ENCODE results near the gene ANXA4.
A peak's percentile ranks its signal among the peaks of the same experiment; 100 is the strongest.
"Not testable (repeated sequence)": the region's sequence is repeated elsewhere in the genome, so short reads cannot be mapped to it uniquely, and the experiment has no call there.

Gene ANXA4

DNA sequence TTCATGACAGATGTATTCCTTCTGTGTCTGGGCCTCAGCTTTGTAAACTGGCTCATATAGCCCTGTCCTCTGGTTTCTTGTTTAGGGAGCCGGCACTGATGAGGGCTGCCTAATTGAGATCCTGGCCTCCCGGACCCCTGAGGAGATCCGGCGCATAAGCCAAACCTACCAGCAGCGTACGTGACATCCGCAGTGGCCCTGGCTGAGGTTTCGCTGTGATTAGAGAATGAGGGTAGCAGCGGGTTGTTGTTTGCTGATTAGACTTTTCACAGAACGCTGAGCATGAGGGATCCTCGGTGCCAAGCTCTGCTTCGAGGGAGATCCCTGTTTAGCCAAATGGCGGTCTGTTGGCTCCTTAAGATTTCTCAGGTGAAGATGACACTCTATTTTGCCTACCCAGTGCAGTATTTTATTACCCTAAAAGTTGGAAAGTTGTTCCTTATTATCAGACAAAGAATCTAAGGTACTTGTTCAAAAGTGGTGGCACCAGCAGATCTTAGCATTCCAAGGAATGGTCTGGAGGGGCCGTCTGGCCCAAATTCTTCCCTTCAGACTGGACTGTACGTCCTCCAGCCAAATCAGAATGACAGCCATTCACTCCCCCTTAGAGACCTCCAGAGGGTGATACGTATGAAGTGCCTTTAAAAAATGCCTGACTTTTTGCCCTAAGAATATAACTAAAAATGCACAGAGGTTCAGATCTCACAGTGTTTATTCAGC is 66.0 kb downstream of the ANXA4 start:
- no peak for DNase-seq (ENCODE audit: low read depth)

DNA sequence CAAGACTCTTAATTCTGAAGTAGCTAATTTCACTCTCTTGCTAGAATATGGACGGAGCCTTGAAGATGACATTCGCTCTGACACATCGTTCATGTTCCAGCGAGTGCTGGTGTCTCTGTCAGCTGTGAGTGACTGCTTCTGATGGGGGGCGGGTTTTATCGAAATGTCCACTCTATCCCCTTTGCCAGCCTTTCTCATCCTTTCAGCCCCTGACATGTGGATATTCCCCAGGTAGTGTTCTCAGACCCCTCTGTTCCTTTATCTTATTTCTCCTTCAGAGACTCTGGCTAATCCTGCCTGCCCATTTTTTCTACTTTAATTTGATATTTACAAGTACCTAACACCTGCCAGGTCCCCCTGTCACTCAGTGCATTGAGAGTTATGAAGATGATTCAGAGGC is 68.6 kb downstream of the ANXA4 start:
- DNase-seq (ENCODE audit: low read depth) = no peak

DNA sequence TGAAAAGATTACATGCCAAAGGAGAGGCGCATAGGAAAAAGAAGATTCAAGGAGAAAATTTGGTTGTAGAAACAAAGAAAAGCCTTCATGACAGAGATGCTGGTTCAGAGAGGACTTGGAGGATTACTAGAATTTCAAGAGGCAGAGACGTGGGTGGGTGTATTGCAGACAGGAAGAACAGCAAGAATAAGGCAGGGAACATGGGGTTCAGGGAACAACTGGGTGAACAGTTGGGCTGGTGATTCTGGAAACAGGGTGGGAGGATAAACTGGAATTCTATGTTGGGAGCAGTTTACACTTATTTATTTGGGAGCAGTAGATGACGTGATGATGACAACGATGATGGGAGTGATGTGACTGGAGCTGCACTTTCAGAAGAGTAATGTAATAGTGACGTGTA is 69.1 kb downstream of the ANXA4 start:
- no peak for DNase-seq (ENCODE audit: low read depth)

DNA sequence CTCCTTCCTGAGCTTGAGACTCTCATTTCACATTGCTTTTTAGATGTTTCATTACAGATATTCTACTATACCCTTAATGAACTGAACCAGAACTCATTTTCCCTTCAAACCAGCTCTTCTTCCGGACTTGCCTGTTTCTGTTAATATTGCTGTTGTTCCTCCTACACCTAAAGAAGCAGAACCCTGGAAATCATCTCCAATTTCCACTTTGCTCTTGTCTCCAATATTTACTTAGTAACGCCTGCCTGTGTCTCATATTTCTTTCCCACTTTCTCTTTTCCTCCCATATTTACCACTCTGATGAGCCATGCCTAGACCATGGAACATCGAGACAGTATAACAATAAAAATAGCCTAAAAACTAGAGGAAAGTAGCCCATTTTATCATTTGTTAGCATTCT is 69.7 kb downstream of the ANXA4 start:
- no peak for DNase-seq (ENCODE audit: low read depth)

DNA sequence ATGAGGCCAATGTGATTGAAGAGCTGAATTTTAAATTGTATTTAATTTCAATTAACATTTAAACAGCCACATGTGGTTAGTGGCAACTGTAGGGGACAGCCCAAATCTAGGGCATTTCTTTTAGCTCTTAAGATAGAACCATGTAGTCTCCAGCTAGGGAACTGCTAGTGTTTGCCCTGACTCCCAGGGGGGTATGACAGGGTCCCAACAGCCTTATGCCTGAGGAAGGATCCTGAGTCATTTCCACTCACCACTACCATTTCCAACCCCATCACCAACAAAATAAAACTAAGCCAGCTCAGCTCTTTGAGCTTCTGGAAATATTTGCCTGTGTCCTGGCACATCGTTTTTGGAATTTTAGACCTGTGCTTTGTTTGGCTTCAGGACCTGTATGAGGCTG is 73.8 kb downstream of the ANXA4 start:
- no peak for DNase-seq (ENCODE audit: low read depth)

DNA sequence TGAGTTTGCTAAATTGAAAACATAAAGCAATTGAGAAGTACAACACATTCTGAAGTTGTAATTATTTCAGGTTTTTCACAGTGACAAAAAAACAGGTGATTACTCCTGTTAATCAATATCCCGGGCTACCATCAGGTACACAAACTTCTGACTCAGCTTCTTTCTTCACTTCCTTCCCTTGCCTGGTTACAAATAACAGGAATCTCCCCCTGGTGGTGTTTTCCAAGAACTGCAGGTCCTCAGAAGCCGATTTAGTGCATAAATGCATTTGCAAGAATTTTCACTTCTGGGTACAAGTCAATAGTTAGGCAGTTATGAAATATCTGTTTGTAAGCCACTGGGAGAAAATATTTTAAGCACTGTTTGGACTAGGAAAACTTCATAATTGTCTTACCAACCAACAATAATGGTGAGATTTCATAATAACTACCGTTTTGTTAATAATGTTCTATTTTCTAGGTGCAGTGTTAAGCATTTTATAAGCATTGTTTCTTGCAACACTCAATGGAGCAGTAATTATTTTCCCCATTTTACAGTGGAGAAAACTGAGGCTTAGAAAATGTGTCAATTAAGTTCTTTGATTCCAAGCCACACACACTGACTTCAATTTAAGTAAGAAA is 75.1 kb downstream of the ANXA4 start:
- peak; percentile 68 for DNase-seq (ENCODE audit: low read depth)

DNA sequence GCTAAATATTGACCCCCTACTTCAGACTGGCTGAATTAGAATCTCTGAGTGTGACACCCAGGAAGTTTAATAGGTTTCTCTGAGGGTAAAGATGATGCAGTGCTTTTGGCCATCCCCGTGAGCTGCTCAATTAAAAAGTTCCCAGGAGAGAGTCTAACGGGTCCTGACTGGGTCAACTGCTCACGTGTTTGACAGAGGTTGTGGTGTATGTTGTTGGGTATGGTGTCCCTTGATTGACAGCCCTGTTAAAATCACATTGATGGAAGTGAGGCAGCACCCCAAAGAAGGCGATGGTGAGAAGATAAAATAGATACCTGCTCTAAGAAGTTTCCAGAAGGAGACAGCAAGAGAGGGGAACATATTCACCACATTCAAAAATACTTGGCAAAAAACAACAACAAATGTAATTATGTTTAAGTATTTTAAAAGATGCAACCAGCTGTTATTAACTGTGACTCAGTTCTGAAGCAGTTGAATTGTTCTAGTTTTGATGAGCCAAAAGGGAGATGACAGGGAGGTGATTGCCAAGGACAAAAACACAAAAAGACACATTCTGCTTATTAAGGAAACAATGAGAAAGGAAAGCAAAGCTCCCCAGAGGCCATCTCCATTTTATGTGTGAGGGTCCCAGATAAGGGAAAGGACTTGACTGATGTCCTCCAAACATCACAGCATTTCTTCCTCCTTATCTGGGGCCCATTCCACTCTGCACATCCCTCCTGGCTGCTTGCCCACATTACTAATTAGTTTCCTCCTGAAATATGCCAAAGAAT is 76.0 kb downstream of the ANXA4 start:
- DNase-seq (ENCODE audit: low read depth) = no peak

DNA sequence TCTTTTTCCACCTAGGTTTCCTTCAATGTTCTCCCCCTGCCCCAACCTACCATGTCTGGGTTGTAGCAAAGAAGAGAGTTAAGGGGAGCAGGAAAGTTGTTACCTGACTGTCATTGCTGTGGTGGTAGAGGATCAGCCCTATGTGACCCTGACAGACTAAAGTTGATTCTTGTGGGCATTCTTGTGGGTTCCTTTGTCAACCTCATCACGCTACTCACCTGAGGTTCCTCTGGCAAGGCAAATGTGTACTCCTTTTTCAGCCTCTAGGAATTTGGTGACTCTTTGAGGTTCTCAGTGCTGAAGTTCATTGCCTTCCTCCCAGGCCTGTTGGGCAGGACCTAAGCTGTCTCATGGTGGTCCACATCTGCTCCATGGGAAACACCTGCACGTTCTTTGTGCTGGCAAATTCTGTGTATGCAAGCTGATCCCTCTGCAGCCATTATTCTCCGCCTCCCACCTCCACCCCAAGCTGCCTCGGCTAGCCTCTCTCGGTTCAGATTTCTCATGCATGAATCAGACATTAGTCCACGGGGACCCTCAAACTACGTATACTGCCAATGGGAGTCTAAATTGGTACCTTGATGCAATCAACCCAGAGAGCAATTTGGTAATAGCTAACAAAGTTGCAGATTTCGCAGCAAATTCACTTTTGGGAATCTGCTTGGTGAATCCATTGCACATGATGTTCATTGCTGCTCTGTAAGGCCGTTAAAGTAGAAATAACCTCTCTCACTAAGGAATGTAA is 86.0 kb downstream of the ANXA4 start:
- DNase-seq (ENCODE audit: low read depth) = no peak

DNA sequence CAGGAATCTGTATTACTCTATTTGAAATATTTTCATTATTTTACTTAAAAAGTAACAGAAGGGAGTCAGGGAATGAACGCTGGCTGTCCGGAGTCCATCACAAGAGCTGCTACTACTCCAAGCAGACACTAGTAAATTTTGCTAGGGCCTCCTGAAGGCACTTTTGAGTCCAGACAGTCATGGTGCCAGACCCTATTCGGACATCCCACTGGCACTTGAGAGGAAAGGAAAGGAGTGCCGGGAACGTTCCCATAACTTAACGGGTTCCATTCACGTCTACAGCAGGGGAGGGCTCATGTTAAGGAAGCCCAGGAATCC is 87.0 kb downstream of the ANXA4 start:
- no peak for DNase-seq (ENCODE audit: low read depth)

DNA sequence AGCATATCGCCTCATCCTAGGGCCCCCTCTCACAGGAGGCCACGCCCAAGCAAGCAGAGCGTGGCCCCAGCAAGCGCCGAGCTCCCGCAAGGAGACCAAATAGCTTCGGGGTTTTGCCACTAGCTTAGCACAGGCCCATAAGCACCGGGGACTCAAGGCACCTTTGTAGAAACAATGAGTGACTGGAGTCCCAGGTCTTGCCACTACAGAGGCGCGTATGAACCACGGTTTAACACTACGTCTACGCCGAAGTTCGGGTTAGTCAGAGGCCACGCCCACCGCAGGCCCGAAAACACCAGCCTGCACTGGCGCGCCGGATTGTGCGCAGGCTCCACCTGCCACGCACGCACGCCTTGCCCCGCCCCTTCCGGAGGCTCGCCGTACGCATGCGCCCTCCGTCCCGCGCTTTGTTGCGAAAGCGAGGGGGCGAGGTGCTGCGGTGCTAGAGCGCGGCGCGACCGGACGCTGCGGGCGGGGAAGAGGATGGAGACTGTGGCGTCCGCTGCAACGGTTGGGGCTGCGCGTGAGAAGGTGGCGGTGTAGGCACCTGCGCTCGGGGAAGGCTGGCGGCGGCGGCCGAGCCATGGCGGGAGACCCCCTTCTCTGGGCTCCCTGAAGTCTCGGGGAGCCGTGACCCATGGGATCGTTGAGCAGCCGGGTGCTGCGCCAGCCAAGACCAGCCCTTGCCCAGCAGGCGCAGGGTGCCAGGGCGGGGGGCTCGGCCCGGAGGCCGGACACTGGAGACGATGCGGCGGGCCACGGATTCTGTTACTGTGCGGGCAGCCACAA is 87.5 kb downstream of the ANXA4 start, which contains the start of gene GMCL1:
TSS of gene GMCL1 (plus strand) at position 405 of the 789 bp plus-strand sequence. CDS start at position 638, 233 bp downstream.
- DNase-seq (ENCODE audit: low read depth) = peak; percentile 99

DNA sequence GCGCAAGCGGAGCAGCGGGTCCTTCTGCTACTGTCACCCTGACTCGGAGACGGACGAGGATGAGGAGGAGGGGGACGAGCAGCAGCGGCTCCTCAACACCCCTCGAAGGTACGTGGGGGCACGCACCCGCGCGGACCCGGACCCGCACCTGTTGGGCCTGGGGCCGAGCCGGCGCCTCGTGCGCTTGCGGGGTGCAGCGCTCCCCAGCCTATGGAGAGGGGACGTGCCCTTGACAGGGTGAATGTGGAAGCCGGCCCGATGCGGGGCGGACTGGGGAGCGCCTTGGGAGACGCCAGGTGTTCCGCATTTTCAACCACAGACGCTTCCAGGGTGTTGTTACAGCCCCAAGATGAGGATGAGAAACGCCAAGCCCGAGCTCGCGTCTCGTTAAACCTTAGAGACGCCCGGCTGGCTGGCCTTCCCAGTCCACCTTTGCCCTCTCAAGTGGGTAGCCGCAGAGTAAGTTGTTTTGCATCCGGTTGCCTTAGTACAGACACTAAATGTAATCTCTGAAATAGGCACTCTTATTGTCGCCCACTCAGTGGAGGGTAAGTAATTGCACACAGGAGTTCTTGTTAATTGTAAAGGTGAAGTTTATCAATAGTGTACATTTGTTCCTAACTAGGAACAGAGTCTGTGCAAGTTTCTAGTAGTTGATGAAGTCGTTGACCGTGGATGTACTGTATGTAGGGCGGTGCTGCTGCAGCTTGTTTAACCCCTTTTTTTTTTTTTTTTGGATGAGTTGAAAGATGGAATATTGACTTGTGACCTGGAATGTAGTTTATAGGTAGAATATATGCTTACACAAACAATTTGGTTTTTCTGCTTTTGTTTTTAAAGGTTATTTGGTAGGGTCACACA is 88.3 kb downstream of the ANXA4 start:
- peak; percentile 11 for DNase-seq (ENCODE audit: low read depth)

DNA sequence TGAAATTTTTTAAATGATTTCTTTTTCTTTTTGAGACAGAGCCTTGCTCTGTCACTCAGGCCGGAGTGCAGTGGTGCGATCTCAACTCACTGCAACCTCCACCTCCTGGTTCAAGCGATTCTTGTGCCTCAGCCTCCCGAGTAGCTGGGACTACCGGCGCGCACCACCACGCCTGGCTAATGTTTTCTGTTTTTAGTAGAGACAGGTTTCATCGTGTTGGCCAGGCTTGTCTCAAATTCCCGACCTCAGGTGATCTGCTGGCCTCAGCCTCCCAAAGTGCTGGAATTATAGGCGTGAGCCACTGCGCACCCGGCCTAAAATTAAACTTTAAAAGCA is 88.9 kb downstream of the ANXA4 start:
- DNase-seq (ENCODE audit: low read depth) = not testable (repeated sequence)

DNA sequence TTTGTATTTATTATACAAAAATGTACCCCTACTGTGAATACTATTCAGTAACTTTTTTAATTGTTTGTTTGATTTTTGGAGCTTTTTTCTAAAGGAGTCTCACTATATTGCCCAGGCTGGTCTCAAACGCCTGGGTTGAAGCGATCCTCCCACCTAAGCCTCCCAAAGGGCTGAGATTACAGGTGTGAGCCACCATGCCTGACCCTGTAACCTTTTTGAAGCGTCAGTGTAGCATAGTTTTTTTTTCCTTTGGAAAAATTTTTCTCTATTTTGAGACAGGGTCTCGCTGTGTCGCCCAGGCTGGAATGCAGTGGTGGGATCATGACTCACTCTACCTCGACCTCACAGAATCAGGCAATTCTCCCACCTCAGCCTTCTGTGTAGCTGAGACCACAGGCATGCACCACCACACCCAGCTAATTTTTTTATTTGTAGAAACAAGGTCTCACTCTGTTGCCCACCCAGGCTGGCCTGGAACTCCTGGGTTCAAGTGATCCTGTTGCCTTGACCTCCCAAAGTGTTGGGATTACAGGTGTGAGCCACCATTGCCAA is 89.5 kb downstream of the ANXA4 start:
- no peak for DNase-seq (ENCODE audit: low read depth)

DNA sequence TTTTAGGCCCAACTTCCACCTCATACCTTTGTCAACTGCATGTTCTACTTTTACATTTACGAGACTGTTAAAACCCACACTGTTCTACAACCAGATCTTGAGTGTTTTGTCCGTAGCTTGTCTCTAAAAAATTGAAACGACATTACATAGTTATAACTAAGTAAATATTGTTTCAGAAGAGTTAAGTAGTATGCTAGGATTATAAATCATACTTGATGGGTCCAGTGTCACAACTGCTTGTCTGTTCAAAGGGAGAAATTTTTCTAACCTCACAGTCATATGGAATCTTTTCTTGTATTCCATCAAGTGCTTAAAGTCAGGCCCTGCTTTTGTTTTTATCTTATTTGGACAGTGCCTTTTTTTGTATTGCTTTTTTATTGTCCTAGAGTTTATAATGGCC is 91.8 kb downstream of the ANXA4 start:
- DNase-seq (ENCODE audit: low read depth) = no peak

DNA sequence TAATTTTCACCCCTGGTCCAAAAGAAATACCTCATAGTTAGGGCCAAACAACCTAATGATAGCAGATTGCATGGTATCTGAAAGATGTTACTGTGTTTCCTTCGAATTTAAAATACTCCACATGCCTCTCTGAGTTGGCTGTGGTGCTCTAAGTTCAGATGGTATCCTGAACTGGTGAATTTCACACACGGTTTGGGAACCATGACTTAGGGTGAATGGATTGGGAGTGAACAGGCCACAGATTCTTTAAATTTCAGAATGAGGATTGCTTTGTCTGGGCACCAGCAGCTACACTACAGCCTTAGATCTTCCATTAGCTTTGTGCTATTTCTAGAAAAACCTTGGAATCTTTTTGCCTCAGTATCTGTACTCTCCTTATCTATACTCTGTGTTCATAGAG is 93.7 kb downstream of the ANXA4 start:
- no peak for DNase-seq (ENCODE audit: low read depth)

DNA sequence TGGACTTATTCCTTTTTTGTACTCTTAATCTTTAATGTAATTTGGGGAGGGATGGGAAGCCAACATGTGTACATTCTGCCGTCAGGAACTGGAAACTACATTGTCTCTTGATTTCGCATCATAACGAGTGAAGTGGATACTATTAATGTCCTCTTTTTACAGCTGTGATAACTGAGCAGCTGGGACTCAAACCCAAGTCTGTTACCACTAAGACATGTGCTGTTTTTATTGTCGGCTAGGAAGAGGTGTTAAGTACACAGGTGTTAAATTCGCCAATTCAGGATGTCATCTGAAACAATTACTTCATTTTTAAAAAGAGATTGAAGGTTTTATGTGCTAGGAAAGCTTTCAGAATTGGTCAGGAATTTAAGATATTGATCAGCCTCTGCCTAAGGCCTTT is 94.4 kb downstream of the ANXA4 start:
- DNase-seq (ENCODE audit: low read depth) = no peak

DNA sequence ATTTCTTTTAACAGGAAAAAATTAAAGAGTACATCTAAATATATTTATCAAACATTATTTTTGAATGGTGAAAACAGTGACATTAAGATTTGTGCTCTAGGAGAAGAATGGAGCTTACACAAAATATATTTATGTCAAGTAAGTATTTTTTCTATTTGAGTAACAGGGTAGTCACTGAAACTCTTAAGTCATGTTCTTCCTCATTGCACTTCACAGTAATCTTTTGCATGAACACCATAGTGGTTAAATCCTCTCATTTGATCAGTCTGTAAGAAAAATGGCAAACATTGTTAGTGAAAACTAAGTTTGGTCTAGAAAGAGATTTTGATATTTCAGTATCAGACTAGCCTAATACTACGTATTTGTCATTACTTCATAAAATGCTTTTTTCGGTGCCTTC is 95.6 kb downstream of the ANXA4 start:
- DNase-seq (ENCODE audit: low read depth) = no peak

DNA sequence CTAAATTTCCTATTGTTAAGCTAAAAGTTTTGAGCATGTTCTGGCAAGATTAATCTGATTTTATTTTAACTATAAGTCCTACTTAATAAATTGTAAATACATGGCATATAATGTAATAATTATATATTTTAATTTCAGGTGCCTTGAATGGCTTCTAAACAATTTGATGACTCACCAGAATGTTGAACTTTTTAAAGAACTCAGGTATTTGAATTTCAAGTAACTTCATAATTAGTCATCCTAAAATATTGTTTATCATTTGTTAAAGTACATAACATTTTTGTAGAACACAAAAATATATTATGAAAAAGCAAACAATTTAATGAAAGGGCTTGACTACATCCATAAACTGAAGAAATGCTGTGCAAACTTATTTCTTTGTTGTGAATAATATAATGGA is 102.1 kb downstream of the ANXA4 start:
- no peak for DNase-seq (ENCODE audit: low read depth)

DNA sequence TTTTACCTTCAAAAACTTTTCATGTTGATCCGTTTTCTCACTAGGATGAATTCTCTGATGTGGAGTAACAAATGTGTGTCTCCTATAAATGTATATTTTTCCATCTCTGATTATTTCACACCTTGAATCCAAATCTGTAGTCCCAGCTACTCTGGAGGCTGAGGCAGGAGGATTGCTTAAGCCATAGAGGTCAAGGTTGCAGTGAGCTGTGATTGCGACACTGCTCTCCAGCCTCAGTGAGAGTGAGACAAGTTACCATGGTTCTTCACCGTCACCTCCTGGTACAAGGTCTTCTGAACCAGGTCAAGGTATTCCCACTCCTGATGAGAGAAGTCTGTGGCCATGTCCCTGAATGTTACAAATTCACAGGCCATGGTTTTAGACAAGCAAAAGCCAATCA is 102.6 kb downstream of the ANXA4 start:
- DNase-seq (ENCODE audit: low read depth) = no peak

DNA sequence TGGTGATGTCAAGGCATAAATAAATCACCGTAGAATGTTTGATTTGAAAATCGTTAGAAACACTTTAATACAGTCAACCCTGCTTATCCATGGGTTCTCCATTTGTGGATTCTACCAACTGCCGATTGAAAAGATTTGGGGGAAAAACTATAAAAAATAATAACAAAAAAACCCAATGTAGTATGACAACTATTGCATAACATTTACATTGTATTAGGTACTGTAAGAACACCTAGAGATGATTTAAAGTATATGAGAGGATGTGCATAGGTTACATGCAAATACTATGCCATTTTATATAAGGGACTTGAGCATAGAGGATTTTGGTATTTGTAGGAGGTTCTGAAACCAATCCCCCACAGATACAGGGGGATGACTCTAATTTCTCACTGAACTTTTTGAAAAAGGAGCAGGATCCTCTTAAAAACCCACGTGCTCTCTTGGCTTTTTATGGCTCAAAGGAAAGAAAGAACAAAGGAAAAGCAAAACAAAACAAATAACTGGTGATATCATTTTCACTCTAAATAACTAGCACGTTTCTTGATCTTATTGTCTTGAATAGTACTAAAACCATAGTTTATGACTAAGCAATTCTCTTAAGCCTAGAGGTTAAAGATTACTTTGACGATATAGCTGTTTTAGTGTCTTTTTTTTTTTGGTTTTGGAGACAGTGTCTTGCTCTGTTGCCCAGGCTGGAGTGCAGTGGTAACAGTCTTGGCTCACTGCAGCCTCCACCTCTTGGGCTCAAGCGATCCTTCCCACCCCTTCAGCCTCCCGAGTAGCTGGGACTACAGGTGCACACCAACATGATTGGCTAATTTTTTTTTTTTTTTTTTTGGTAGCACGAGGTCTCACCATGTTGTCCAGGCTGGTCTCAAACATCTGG is 104.5 kb downstream of the ANXA4 start:
- no peak for DNase-seq (ENCODE audit: low read depth)

Data from activated T-cell treated with anti-CD3 and anti-CD28 coated beads for 24 hours (primary cell).